GM18867 (cell line): ENCODE data around the gene FBXO2.

Experiments
- ATAC-seq: cut with Tn5 transposase; IDR thresholded peaks from one replicate; pipeline ENCODE4 v1.9.1; 2021; ENCODE audit warnings: mild to moderate bottlenecking, moderate library complexity; ENCODE audit not compliant: unreplicated experiment

Gene FBXO2

GRCh38 chr1:11682287-11682771, 28.1 kb upstream of the FBXO2 start:
- no peak for ATAC-seq

- ATAC-seq, result peak; percentile 84
Observed at GRCh38 chr1:11681071-11681771, 27.0 kb upstream of the FBXO2 start, which contains the start of gene MAD2L2. TSS of gene MAD2L2 (minus strand) at chr1:11681148. CDS start at chr1:11680601, 547 bp downstream.

- peak; percentile 4 for ATAC-seq
Observed at GRCh38 chr1:11680270-11681070, 26.2 kb upstream of the FBXO2 start.

- ATAC-seq, result no peak
Observed at GRCh38 chr1:11678442-11678841, 24.2 kb upstream of the FBXO2 start.

DNA sequence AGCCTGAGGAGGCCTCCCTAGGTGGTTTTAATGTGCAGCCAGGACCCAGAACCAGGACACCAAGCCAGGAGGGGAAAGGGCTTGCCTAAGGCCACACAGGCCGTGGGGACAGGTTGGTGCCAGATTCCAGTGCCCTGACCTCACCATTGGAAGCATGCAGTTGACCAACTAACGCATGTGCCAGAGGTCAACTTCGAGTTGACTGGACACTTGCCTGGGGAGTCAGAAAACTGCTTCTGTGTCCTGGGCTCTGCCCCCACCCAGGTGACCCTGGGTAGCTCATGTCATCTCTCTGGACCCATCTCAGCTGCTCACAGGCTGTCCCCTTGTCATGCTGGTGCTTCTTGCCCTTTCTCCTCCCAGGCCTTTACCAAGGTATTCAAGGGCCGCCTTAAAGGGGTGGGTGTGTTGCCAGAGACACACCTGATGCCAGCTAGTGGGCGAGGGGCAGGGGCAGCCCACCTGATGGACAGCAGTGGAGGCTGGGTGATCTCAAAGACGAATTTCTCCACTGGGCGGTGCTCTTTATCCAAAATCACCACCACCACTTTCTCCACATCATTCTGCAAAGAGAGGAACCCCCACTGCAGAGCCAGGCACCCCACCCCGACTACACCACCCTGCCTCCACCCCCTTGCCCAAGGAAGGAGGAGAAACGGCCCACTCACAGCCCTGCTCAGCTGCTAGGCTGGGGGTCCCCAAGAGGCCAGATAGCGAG, 22.3 kb upstream of the FBXO2 start:
- no peak for ATAC-seq

- no peak for ATAC-seq
Observed at GRCh38 chr1:11675325-11675724, 21.1 kb upstream of the FBXO2 start.

DNA sequence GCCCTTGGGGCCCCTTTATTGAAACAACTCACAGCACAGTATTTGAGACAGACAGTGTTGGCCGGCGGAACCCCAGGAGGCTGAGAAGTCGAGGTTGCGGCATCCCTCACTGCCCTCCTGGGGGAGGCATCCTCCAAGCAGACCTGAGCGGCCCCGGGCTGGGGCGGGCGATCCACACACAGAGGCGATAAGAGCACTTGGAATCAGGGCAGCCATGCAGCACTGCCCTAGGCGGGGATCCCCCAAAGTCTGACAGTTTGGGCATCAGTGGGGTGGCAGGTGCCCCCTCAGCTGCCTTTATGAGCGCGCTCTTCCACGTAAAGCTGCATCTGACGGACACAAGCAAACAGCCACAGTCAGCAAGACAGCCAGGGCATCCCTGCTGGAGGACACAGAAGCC, 20.3 kb upstream of the FBXO2 start:
- no peak for ATAC-seq

DNA sequence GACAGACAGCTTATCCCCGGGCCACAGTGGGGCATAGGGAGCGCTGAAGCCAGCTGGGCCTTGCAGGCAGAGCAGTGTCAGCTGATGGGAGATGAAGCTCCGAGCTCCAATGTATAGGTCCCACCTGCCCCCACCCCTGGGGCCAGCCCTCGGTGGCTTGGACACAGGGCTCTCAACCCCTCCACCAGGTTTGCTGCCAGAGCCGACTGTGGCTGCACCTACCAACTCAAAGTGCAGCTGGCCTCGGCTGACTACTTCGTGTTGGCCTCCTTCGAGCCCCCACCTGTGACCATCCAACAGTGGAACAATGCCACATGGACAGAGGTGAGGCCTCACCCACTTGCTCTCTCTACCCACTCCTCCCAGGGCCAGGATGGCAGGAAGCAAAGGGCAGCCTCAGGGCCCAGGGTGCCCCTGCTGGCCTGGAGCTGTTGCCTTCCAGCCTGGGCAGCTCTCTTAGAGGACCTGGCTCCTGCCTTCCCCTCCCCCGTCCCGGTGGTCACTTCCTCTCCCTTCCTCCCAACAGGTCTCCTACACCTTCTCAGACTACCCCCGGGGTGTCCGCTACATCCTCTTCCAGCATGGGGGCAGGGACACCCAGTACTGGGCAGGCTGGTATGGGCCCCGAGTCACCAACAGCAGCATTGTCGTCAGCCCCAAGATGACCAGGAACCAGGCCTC, 19.0 kb upstream of the FBXO2 start:
- ATAC-seq, result no peak

DNA sequence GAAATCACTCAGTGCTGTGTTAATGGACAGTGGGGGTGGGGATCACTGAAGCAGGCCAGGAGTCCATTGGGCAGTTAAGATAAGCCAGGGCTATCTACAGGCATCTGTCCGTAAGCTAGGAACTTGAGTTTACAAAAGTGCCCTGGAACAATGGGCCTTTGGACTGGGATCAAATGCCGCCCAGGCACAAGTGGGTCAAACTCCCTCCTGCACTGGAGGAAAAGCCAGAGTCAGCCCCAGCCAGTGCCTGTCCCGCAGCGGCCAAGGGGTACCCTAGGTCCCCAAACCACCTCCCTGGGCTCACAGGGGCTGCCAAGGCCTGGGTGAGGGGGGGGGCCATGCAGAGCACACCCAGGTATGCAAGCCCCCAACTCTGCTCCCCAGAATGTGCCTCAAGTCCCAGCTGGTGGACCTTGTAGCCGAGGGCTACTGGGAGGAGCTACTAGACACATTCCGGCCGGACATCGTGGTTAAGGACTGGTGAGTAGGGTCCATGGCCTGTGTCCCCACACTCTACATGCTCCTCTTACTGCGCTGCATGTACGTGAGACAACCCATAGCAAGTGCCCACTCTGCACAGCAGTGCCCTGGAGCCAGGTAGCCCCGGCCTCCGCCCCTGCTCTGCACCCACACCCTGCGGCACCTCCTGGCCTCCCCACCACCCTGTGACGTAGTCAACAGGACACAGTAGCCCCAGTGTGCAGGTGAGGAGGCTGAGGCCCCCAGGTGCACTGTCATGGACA, 17.5 kb upstream of the FBXO2 start:
- no peak for ATAC-seq

DNA sequence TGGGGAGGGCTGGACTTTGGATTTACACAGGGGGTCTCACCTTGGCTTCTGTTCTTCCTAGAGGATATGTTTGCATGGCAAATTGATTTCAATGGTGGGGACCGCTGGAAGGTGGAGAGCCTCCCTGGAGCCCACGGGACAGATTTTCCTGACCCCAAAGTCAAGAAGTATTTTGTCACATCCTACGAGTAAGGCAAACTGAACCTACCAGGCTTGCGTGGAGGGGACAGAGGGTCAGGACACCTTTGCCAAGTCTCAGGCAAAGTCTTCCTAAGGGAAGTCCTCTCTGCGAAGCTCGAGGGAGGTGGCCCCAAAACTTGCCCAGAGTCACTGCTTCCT, 16.9 kb upstream of the FBXO2 start:
- ATAC-seq, result no peak

DNA sequence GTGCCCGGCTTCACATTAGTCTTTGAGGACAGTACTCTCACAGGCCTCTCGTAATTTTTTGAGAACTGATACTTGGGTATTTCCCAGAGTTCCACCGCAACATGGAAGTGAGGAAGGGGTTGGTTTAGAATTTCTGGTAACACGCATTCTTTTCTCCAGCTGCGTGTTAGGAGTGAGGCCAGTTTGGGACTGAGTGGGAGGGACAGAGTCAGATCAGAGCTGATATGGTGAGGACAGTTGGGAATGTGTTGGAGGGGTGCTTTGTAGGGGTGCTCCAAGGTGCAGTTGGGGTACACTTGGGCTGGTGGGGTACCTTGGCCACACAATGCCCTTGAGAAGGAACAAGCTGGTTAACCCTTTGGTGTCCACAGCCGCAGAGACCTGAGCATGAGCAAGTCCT, 16.5 kb upstream of the FBXO2 start:
- no peak for ATAC-seq

GRCh38 chr1:11668516-11668915, 14.3 kb upstream of the FBXO2 start:
- no peak for ATAC-seq

DNA sequence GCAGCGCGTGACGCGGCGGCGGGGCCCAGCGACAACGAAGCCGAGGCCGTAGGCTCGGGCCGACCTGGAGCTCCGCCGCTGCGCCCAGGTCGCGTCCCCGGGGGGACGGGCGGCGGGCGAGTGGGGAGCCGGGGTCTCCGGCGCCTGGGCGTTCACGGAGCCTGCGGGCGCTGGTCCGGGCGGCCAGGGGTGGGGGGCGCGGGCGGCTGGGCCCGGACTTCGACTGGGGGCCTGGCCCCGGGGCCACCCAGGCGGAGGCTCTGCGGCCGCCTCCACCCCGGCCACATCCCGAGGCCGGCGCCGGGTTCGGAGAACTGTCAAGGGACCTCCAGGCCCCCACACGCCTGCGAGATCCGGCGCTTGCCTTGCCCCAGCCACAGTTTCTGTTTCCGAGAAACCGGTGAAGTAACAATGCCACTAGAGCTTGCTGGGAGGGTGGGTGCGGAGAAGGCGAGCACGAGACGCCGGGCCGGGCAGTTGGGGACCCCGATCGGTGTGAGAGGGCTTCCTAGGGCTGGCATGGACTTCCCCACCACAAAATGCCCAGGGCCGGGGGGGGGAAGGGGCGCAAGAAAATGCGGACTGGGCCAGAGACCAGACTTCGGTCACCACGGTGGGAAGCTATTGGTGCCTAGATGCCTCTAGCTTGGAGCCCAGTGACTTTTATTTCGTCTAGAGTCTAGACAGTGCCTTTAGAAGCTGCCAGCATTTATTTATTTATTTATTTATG, 10.3 kb upstream of the FBXO2 start:
- ATAC-seq, result peak; percentile 49

GRCh38 chr1:11661103-11661502, 6.9 kb upstream of the FBXO2 start:
- no peak for ATAC-seq

GRCh38 chr1:11659748-11660147, 5.5 kb upstream of the FBXO2 start:
- no peak for ATAC-seq

- no peak for ATAC-seq
Observed at GRCh38 chr1:11658542-11658941, 4.3 kb upstream of the FBXO2 start.

- ATAC-seq, result no peak
Observed at GRCh38 chr1:11657654-11658053, 3.4 kb upstream of the FBXO2 start.

GRCh38 chr1:11654939-11655808, 945 bp upstream of the FBXO2 start:
- ATAC-seq, result peak; percentile 24

GRCh38 chr1:11653861-11654136, 430 bp downstream of the FBXO2 start:
- no peak for ATAC-seq
